ENCODE data around the gene WNT2.

Gene WNT2

GRCh38 chr7:117322741-117323304 lies at the start of gene WNT2:
Gene WNT2, minus strand, starts transcription at chr7:117323058. Its CDS starts 69 bp downstream, at chr7:117322989.
- TF ChIP-seq CTCF (IDR thresholded peaks at IDR 0.05; ENCODE audit: low read depth, low read length, missing control alignments) = no peak
- H3K4me3 ChIP-seq (ENCODE audit: low read depth, low read length) = no peak within 1 kb of the TSS; the same call in 1 of the 2 replicates
- DNase-seq (ENCODE audit: low read depth) = no peak

DNA sequence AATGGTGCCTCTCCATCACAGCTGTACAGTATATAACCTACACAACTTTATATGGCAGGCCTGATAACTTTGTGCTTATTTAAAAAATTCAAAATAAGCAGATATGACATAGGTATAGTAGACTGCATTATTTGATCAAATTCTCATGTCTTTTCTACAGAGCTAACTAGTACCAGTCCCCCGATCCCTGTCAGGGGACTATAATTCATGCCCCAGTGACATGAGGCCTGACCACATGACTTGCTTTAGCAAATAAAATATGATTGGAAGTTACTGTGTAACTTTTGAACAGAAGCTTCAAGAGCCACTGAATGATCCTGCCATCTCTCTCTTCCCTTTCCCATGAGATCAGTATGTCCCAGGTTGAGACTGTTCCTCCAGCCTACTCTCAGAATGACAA lies 49.2 kb upstream of the WNT2 start:
- DNase-seq (ENCODE audit: low read depth) = no peak
- no peak overlapping the region for H3K4me3 ChIP-seq (ENCODE audit: low read depth, low read length)
- no peak for TF ChIP-seq CTCF (IDR thresholded peaks at IDR 0.05; ENCODE audit: low read depth, low read length, missing control alignments)

DNA sequence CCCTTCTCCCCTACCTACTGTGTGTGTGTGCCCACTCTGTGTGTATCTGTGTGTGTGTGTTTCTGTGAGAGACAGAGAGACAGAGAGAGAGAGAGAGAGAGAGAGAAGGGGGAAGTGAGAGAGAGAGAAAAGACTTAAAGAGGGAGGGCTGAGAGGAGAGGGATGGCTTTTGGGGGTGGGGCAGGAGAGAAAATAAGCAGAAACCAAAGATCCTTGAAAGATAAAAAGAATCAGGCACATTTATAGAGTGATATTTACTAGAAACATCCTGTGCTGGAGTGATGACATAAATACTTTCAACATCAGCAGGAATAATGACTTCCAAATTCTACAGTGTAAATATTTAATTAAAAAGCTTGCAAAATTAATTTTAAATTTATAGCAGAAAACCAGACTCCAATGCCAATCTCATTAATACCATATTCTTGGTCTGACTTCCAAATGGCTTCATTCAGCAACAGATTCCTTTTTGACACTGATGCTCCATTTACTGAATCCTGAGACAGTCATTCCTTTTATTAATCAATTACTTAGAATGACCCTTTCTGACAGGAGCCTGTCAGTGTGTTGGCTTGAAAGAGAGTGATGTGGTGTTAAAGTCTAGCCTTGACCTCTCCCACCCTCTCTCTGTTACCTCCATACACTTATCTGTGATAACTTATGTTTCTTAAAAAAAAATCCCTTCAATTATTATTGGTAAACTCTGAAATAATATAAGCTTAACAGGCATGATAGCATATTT lies 41.7 kb upstream of the WNT2 start:
- no peak for TF ChIP-seq CTCF (IDR thresholded peaks at IDR 0.05; ENCODE audit: low read depth, low read length, missing control alignments)
- DNase-seq (ENCODE audit: low read depth) = no peak
- no peak overlapping the region for H3K4me3 ChIP-seq (ENCODE audit: low read depth, low read length)

DNA sequence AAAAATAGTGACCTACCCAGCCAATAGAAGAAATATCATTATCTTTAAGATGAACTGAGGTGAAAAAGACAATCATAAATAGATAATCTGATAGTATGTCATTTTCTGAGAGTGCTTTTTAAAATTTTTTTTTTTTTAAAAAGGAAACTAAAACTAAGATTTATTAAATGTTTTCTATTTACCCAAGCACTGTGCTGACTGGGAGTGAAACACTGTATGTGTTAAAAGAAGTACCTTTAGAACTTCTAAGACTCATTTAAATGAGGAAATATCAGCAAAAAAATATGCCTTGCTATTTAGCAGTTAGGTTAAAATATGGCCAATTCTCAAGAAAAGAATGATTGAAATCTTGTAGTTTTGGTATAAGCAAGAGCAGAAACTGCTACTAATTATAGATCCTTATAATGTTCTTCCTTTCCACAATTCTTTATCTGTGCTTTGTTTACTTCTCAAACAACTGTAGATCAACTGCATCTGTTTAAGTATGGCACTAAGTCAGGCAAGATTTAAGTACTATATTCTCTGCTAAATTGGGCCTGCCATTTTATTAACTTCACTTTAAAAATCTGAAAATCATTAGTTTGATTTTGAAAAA lies 39.5 kb upstream of the WNT2 start:
- DNase-seq (ENCODE audit: low read depth) = no peak
- no peak overlapping the region for H3K4me3 ChIP-seq (ENCODE audit: low read depth, low read length)
- TF ChIP-seq CTCF (IDR thresholded peaks at IDR 0.05; ENCODE audit: low read depth, low read length, missing control alignments) = no peak

- no peak for DNase-seq (ENCODE audit: low read depth)
- TF ChIP-seq CTCF (IDR thresholded peaks at IDR 0.05; ENCODE audit: low read depth, low read length, missing control alignments) = no peak
- H3K4me3 ChIP-seq (ENCODE audit: low read depth, low read length) = no peak overlapping the region
Measured at GRCh38 chr7:117350027-117350426, 27.2 kb upstream of the WNT2 start.

DNA sequence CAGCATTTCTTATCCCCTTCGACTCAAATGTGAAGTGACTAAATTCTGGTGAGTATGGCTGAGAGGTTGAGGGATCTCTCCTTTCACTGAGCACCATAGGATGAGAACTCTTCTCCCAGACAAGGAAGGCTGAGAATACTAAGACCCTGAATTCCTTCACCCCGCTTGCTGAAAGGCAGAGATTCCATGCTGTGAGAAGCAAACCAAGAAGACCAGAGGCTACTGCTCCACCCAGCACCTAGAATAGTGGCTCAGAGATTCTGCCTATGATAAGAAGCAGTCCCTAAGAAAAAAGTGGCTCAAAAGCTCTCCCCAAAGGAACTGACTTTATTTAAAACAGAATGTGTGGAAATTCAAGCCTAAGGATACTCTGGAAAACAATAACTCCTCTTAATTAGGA lies 26.7 kb upstream of the WNT2 start:
- no peak for DNase-seq (ENCODE audit: low read depth)
- no peak overlapping the region for H3K4me3 ChIP-seq (ENCODE audit: low read depth, low read length)
- no peak for TF ChIP-seq CTCF (IDR thresholded peaks at IDR 0.05; ENCODE audit: low read depth, low read length, missing control alignments)
